MM.1S (cell line): ENCODE results near the gene SYT17.

Experiments used
- CTCF ChIP-seq: fragments of 300-600 bp; sonication (generic); IDR thresholded peaks from 2 replicates; pipeline ENCODE4 v1.5.1; 2016; ENCODE audit warnings: antibody characterized with exemption, low read length, mixed read lengths
- EZH2 ChIP-seq: fragments of 300-600 bp; sonication (generic); optimal IDR thresholded peaks from 2 replicates; pipeline ENCODE3; 2017; ENCODE audit warnings: low read depth, mild to moderate bottlenecking, antibody characterized with exemption, low read length, mixed read lengths
- EZH2phosphoT487 ChIP-seq: fragments of 300-600 bp; sonication (generic); IDR thresholded peaks from 2 replicates; pipeline ENCODE4 v1.6.1; 2018; ENCODE audit warnings: antibody characterized with exemption, low read length

DNA sequence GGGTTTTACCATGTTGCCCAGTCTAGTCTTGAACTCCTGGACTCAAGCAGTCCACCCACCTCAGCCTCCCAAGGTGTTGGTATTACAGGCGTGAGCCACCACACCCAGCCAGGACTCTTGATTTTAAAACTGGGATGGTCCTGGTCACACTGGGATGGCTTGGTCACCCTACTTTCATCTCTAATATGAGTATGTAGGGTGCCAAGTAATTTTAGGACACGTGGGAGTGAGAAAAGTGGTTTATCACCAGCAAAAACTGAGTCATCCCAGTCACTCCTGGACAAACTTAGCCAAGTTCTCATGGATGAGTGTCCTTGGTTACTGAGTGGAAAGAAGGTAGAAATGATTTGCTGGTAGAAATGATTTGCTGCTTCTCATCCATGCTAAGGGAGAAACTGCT is 127.4 kb downstream of the SYT17 start:
- TF ChIP-seq CTCF (no peak), EZH2 (no peak), EZH2phosphoT487 (no peak)
